IMR-90 (cell line): ENCODE data around the gene SURF6.

Source experiments
- CEBPB ChIP-seq: IDR thresholded peaks from 2 replicates; pipeline ENCODE4 v1.6.1; 2012; ENCODE audit warnings: low read depth, low read length, improper control_type of control experiment
- CHD1 ChIP-seq: IDR thresholded peaks from 2 replicates; pipeline ENCODE4 v1.6.1; 2012; ENCODE audit warnings: low read depth, low read length, improper control_type of control experiment
- CTCF ChIP-seq: conservative IDR thresholded peaks from 2 replicates; pipeline ENCODE4 v1.5.1; 2012; ENCODE audit warnings: mild to moderate bottlenecking, low read depth, low read length, improper control_type of control experiment

- no peak for TF ChIP-seq CEBPB
- TF ChIP-seq CTCF = no peak
- TF ChIP-seq CHD1 = no peak
Observed at GRCh38 chr9:133331221-133331620, 4.8 kb downstream of the SURF6 start.
